GM21723 (cell line): ENCODE measurements around the gene NAA35.
"Not testable (repeated sequence)": the region's sequence is repeated elsewhere in the genome, so short reads cannot be mapped to it uniquely, and the experiment has no call there.

Experiments
- ATAC-seq: cut with Tn5 transposase; IDR thresholded peaks from one replicate; pipeline ENCODE4 v1.9.1; 2021; ENCODE audit warnings: mild to moderate bottlenecking, moderate library complexity; ENCODE audit not compliant: unreplicated experiment

The NAA35 gene

DNA sequence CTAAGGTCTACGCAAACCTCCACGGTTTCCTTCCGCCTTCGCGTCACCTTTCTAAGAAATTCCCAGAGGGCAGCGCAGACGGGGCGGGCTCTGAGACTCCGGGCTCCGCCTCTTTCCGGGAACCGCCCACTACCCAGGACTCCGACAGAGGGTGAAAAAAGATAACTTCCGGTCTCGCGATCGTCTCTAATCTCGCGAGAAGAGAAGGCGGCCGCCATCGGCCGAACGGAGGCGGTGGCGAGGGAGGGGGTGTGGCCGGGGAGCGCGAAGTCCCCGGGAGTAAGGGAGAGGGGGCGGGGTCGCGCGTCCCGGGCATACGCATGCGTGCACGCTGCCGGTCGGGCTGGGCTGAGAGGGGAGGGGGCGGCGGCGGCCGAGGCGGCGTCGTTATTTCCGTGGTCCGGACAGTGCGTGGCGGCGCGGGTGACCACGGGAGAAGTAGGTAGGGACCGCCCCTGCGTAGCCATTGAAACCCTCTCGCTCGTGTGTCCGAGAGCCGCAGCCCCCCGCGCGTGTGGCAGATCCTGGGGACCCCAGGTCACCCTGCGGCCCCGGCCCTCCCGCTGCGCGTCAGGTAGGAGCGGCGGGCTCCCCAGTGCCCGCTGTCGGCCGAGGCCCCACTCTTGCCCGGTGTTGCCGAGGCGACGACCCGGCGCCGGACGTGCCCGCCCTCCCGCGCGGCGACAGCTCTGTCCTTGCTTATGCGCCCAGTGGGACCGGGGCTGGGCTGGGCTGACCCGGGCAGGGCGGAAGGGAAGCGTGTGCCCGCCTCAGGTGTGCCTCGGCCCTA, at the start of gene NAA35:
Gene NAA35 (plus strand): TSS at position 315 of the 790 bp plus-strand sequence. CDS start 1,014 bp downstream, outside the sequence.
- ATAC-seq = peak; percentile 90

- ATAC-seq = no peak
Observed at GRCh38 chr9:85892401-85892800, 48.5 kb upstream of the NAA35 start.

DNA sequence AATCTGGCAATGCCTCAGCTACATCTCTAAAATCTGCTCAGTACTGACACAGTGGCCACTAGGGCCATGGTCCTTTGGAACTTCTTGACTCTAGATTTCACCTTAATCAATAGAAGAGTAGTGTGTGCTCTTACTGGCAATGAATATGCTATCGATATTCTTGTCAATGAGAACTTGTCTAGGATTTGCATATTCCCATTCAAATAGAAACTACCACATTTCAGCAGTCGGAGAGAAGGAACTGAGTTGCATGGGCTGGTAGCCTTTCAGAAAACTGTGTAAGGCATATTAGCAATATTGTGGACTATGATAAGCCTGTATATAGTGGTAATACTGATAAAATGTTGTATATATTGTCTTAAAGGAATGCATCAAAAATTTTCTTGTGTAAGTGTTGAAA, 45.3 kb upstream of the NAA35 start:
- no peak for ATAC-seq

- no peak for ATAC-seq
Observed at GRCh38 chr9:85897848-85898247, 43.1 kb upstream of the NAA35 start.

GRCh38 chr9:85898332-85898731, 42.6 kb upstream of the NAA35 start:
- no peak for ATAC-seq

DNA sequence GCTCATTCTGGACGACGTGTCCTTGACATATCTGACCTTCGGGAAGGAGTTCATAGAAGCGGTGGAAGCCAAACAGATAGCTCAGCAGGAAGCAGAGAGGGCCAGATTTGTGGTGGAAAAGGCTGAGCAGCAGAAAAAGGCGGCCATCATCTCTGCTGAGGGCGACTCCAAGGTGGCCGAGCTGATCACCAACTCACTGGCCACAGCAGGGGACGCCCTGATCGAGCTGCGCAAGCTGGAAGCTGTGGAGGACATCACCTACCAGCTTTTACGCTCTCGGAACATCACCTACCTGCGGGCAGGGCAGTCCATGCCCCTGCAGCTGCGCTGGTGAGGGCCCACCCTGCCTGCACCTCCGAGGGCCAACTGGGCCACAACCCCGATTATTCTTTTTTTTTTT, 41.6 kb upstream of the NAA35 start:
- ATAC-seq = no peak

DNA sequence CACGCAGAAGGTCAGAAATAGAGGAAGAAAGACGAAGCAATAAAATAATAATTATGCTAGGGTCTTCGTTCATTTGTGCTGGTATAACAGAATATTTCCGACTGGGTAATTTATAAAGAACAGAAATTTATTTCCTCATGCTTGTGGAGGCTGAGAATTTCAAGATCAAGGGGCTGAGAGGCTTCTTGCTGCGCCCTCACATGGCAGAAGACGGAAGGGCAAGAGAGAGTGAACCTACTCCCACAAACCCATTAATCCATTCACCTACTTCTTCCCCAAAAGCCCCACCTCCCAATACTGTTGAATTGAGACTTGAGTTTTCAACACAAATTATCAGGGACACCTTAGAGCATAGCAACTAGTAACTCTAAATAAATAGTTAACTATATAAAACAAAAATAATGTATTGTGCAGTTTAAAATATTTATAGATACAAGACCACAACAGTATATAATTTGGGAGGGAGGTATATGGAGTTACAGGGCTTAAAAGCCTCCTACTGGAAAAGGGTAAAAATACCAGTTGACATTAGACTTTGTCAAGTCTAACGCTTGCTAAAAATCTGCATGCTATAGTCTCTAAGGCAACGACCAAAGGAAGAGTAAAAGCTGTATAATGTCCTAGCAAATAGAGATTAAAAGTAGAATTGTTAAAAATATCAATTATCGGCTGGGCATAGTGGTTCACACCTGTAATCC, 40.3 kb upstream of the NAA35 start:
- ATAC-seq = no peak

- ATAC-seq = no peak
Observed at GRCh38 chr9:85904975-85905374, 36.0 kb upstream of the NAA35 start.

DNA sequence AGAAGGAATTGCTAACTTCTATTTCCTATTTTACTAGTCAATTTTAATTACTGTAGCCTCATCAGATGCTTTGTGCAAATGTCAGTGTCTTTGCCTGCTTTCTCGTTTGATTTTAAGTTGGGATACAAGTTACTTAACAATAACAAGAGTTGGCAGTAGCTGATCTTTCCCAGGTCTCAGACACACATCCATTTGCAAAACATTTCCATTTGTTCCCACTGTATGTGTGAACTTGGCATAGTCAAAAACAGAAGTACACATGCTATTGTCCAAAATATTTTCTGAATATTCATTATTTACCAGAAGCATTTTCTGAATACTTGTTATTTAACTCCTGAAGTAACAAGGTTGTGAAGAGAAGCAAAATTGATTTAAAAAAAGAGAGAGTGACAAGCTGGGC, 35.0 kb upstream of the NAA35 start:
- no peak for ATAC-seq

DNA sequence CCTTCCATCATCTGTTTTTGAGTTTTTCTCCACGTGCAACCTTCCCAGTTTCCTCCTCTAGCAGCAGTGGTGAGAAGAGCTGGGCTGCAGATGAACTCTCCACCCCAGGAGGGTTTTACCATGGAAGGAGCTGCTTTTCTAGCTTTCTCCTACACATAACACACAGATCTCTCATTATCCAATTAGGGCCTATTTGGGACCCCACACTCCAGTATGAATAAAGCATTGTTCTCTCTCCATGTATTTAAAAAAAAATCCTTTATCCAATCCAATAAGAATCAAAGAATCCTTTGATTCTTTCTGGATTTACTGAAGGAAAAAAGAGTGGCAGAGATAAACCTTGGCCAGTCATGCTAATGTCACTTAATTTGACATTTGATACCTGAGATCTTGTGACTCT, 31.6 kb upstream of the NAA35 start:
- no peak for ATAC-seq

- ATAC-seq = no peak
Observed at GRCh38 chr9:85914108-85914507, 26.8 kb upstream of the NAA35 start.

DNA sequence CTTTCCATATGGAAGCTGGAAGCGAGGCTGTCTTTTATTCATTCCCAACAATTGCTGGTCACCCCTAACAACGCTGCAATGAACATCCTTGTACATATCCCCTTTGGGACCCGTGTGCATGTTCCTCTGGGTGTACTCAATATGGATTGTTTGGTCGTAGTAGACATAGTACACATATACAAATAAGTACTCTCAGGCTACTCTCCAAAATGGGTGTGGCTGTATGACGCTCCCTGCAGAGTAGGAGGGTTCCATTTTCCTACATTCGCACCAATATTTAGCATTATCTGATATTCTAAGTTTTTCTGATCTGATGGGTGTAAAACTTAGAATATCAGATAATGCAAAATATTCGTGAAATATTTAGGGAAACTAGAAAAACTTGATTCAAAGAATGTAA, 23.2 kb upstream of the NAA35 start:
- no peak for ATAC-seq

GRCh38 chr9:85925493-85925892, 15.5 kb upstream of the NAA35 start:
- ATAC-seq = no peak

GRCh38 chr9:85927076-85927475, 13.9 kb upstream of the NAA35 start:
- ATAC-seq = no peak

DNA sequence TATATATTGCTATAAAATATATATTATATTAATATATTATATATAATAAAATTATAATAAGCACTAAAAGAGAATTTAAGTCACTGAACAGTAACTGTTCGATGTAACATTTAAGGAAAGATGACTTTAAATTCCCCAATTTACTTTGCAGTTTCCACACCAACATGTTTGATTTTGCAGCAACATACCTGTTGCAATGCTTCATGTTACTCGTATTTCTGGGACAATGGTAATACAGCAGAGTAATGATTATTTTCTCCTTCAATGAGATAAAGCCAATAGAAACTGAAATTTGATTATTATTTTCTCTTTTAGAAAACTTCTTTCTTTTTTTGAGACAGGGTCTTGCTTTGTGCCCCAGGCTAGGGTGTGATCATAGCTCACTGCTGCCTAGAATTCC, 9.5 kb upstream of the NAA35 start:
- ATAC-seq = no peak

GRCh38 chr9:85935950-85936349, 5.0 kb upstream of the NAA35 start:
- not testable (repeated sequence) for ATAC-seq

DNA sequence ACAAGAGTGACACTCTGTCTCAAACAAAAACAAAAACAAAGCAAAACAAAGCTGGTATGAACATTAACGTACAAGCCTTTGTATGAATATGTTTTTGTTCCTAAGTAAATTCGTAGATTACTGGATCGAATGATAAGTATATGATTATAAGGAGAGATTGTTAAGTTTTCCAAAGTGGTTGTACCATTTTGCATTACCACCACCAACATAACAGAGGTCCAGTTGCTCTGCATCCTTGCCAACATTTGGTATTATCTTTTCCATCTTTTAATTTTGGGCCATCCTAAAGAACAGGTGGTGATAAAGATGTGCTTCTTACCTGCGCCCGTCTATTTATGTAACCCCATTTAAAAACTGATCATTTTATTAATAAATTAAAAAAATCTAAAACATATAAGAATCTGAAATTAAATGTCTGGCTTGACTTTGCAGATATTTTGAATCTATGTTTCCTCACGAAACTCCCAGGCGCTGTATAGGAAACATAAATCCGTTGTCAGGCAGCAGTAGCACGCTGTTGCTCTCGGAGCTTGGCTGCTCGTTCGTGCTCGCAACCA, 593 bp upstream of the NAA35 start:
- ATAC-seq = no peak

- ATAC-seq = no peak
Observed at GRCh38 chr9:85941622-85941940, 635 bp downstream of the NAA35 start.

DNA sequence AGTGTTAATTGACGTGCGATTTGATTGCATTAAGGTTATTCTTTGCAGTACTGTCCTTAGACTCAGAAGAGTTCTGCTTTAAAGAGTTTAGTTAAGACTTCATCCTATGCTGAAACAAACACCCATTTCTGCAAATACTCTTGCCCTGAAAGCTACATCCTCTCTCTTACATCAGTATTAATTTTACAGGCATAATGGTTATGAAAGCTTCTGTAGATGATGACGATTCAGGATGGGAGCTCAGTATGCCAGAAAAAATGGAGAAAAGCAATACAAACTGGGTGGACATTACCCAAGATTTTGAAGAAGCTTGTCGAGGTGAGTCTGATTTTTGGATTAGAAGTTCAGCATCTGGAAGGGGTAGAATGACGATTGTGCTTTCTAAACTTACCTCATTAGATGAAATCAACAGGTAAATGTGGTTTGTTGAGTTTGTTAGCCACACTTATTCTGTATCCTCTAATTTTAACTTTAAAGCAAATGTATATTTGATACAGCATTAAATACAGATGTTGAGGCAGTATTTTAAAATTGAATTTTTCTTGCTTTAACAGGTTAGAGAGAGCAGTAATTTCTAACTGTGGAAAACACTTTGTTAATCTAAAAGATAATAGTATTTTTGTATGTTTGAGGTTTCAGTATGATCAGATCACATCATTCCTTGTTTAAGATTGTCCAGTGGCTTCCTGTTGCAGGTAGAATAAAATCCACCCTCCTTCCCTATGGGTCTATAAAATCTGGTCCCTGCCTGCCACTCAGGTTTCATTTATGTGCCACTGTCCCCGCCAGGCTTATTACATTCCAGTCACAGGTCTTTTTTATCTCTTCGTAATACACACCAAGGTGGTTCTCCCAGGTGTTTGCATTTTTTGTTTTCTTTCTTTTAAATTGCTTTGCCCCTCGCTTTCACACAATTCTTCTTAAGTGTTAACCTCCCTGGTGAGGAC, 1.3 kb downstream of the NAA35 start:
- no peak for ATAC-seq

DNA sequence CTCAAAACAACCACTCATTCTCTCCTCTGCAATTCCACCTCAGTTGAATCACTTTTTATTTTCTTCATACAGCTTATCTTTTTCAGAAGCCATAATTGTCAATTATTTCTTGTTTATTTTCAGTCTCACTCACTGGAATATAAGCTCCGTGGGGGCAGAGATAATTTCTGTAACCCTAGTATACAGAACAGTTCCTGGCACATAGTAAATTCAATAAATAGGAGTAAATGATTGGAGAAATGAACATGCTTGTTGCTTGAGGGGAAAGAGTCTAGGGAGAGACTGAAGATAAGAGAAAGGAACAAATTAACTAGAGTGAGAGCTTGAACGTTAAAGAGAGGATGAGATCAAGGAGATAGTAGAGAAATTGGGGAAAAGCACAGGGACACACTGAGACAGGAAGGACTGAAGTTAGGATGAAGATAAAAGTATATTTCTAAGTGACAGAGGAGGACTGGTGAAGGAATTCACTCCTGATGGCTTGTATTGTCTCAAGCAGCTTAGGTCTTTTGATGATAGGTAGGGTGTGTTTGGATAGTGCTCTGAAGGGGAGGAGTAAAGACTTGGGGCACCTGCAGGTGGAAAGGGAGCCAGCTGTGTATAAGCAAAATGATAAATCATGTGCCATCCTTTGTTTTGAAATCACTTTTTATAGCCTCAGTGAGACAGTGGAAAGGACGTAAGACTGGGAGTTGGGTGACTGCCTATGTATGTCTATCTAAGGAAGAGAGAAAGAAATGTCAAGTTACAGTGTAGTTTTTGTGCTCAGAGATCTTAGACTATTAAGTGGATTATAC, 2.2 kb downstream of the NAA35 start:
- ATAC-seq = no peak
